GM12865 (cell line): ENCODE data around the gene DEPDC5.

ENCODE experiments used
- DNase-seq: peaks from one replicate; pipeline ENCODE4 v3.0.0; 2010; ENCODE audit warnings: low read depth
- H3K4me3 ChIP-seq: 2 replicates; pipeline ENCODE4 v1.5.1; 2011; ENCODE audit warnings: mild to moderate bottlenecking, low read depth, low read length, control low read depth
- CTCF ChIP-seq: IDR thresholded peaks from 2 replicates; pipeline ENCODE4 v1.5.1; 2011; ENCODE audit warnings: low read length, control low read depth, low read depth, inconsistent platforms; ENCODE audit not compliant: insufficient read depth; ENCODE audit errors: missing control alignments

DEPDC5 gene

GRCh38 chr22:31929167-31929930, 175.5 kb downstream of the DEPDC5 start:
- TF ChIP-seq CTCF: no peak
- H3K4me3 ChIP-seq: no peak overlapping the region
- no peak for DNase-seq

DNA sequence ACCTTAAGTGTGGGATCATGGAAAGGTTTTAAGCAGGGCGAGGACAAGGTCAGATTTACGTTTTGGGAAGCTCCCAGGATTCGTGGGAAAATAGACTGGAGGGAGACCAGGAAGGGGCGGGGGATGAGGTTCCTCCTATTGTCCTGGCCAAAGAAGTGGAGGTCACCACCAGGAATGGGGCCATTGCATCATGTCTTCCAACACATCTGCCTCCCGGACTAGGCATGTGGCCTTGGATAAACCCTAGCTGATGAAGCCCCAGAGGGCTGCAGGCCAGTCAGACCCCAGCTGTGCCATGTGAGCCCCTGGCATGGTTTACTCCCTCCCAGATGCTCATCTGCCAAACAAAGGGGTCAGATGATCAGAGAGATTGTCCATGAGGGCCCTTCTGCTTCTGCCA, 179.0 kb downstream of the DEPDC5 start:
- no peak for TF ChIP-seq CTCF
- DNase-seq: no peak
- no peak overlapping the region for H3K4me3 ChIP-seq

GRCh38 chr22:31933406-31933805, 179.6 kb downstream of the DEPDC5 start:
- no peak for TF ChIP-seq CTCF

DNA sequence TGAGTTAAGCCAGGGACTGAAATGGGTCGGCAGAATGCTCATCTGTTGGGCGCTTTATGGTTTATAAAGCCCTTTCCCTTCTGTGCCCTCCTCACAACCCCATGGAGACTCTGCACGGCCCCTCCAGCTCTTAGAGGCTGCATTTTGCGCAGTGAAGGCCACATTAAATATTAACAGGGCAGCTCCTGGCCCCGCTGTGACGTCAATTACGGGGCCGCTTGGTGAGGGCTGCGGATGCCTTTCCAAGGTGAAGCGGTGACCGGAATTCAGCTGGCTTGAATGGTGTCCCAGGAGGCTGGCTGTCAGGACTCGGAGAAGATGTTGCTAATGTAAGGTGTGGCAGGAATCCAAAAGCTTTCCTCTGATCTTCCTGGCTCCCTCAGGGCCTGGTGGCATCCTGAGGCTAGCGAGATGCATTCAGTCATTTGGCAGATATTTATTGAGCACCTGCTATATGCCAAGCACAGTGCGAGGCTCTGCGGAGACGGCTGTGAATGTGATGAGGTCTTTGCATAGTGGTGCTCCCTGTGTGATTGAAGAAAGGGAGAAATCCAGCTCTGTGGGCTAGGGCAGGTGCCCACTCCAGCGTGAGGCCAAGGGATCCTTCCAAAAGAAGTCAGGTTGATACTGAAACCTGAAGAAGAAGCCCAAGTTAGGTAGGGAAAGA, 180.1 kb downstream of the DEPDC5 start:
- no peak for TF ChIP-seq CTCF
- no peak for DNase-seq
- H3K4me3 ChIP-seq: no peak overlapping the region

More at GRCh38 chr22:31933406-31933805, 179.6 kb downstream of the DEPDC5 start:
- no peak for DNase-seq
- no peak overlapping the region for H3K4me3 ChIP-seq

DNA sequence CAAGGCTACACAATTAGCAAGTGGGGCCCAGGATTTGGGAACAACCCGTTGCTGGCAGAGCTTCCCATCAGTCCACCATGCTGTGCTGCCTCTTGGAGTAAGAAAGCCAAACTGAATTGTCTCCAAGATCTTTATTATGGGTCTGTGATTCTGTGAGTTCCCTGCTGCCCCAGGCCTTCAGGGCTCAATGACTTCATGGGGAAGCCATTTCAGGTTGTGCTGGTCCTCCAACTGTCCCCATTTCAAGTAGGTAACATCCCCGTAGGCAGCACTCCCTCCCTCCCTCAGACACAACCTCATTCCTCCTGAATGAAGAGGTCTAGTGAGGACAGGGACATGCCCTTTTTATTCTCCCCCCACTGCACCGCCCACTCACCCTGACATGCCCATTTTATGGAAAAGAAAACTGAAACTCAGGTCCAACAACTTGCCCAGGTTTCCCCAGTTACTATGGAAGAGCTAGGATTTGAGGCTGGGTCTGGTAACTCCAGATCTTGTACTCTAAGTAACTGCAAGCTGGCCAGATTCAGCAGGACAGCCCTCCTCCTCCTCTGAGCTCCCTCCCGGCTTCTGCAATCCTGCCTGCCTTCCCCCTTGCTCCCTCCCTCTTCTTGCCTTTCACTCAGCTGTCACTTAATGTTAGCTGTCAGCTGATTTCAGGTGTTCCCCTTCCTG, 182.3 kb downstream of the DEPDC5 start:
- no peak overlapping the region for H3K4me3 ChIP-seq
- TF ChIP-seq CTCF: no peak
- no peak for DNase-seq

GRCh38 chr22:31937341-31937740, 183.5 kb downstream of the DEPDC5 start:
- H3K4me3 ChIP-seq: no peak overlapping the region
- DNase-seq: no peak
- TF ChIP-seq CTCF: no peak
